Gastroesophageal sphincter (tissue), 4 donors: ENCODE measurements around the gene GRK4. TPM values are rescaled to one million over a fixed set of nuclear protein-coding genes. Genes with fewer than 3 reads are reported as not detected.
A peak's percentile ranks its signal among the peaks of the same experiment; 100 is the strongest.

ENCODE experiments used
- ATAC-seq: fragments of 150-250 bp; one replicate; pipeline ENCODE4 v1.9.1; 2016; ENCODE audit warnings: mild to moderate bottlenecking, moderate library complexity
- H3K27ac ChIP-seq, 4 donors: fragments of 200-600 bp; sonication (generic) in 3 of 4; 1 replicate in 3 of 4; 2 replicates in 1 of 4; pipeline ENCODE4 v1.5.1; 2016 to 2019
- H3K27me3 ChIP-seq: fragments of 200-600 bp; sonication (generic); one replicate; pipeline ENCODE4 v1.5.1; 2019
- H3K36me3 ChIP-seq, 2 donors: fragments of 200-600 bp; sonication (generic); one replicate each; pipeline ENCODE4 v1.5.1; 2019; ENCODE audit warnings: control low read depth in 1 of 2
- H3K4me1 ChIP-seq, 3 donors: fragments of 200-600 bp; sonication (generic); 1 replicate in 2 of 3; 2 replicates in 1 of 3; pipeline ENCODE4 v1.5.1; 2016 to 2019; ENCODE audit warnings: control low read depth in 2 of 3
- H3K4me3 ChIP-seq, 2 donors: fragments of 200-600 bp; sonication (generic); one replicate each; pipeline ENCODE4 v1.5.1; 2019; ENCODE audit warnings: mild to moderate bottlenecking in 1 of 2, moderate library complexity in 1 of 2
- H3K9me3 ChIP-seq, 3 donors: fragments of 200-600 bp; sonication (generic); one replicate each; pipeline ENCODE4 v1.5.1; 2017 to 2019; ENCODE audit warnings: control low read depth in 2 of 3
- EP300 ChIP-seq: sonication (generic); formaldehyde crosslinking; IDR thresholded peaks from one replicate; pipeline ENCODE4 v1.6.1; 2017; ENCODE audit warnings: antibody characterized with exemption, mild to moderate bottlenecking
- POLR2A ChIP-seq, 2 donors: fragments of 450-650 bp; IDR thresholded peaks; one replicate each; pipeline ENCODE4 v1.6.1; 2017; ENCODE audit warnings: antibody characterized with exemption in 2 of 2, mild to moderate bottlenecking in 2 of 2, moderate library complexity in 1 of 2
- POLR2AphosphoS5 ChIP-seq: sonication (generic); formaldehyde crosslinking; IDR thresholded peaks from one replicate; pipeline ENCODE4 v1.6.1; 2017; ENCODE audit warnings: antibody characterized with exemption
- WGBS, 2 donors: methylation state at CpG; one replicate each; pipeline ENCODE4 v1.1.5; 2018; ENCODE audit warnings: low coverage in 1 of 2; 5-methylcytosine and 5-hydroxymethylcytosine counted together
- total RNA-seq, 4 donors: library from RNA; depleted of rRNA; stranded (reverse); fragments of >200 nt; gene quantifications; one replicate each; pipeline ENCODE4 v1.1.0, GENCODE V29; 2016
- TF ChIP-seq, protein P1 (sequence below), 4 experiments: fragments of 200-600 bp in 2 of 4; fragments of 450-650 bp in 2 of 4; sonication (generic) in 1 of 4; IDR thresholded peaks; one replicate each; pipeline ENCODE4 v1.5.1; 2017 to 2019; ENCODE audit warnings: antibody characterized with exemption in 4 of 4, mild to moderate bottlenecking in 2 of 4, moderate library complexity in 2 of 4

Gene GRK4
- total RNA-seq, 4 donors from 2014 or later: 4.2 to 9.5 (median 6.2) TPM

DNA sequence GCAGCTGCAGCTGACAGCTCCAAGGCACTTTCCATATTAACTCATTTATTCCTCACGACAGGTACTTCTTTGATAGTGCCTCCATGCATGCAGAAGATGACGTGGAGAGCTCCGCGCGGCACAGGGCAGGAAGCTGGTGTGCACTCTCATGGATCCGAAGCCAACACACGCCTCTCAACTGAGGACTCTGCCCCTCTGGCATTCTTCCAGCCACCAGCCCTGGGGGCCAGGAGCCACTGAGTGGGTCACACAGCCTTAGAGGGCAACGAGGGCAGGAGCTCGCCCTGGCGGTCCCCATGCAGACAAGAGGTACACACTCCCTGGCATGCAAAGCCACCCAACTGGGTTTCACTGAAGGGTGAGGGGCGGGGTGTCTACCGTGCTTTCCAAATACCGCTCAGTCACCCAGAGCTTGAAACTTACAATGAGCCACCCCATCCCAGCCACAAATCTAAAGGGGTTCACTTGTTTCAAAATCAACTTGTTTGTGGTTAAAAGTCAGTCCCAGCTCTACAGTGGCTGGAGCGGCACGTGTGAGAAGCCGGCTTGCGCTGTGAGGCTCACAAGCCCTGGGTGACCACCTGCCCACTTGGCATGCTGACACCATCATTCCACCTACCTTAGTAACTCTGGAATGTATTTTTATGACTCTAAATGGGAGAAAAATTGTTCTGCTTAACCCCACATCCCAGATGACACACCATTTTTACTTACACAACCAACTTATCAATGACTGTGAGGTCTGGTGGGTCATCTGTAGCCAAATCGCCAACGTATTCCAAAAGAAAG is 16.4 kb upstream of the GRK4 start:
- TF ChIP-seq POLR2AphosphoS5 (no peak), POLR2A (IDR thresholded peaks at IDR 0.05) (no peak), EP300 (no peak)
- TF ChIP-seq, protein P1, sequence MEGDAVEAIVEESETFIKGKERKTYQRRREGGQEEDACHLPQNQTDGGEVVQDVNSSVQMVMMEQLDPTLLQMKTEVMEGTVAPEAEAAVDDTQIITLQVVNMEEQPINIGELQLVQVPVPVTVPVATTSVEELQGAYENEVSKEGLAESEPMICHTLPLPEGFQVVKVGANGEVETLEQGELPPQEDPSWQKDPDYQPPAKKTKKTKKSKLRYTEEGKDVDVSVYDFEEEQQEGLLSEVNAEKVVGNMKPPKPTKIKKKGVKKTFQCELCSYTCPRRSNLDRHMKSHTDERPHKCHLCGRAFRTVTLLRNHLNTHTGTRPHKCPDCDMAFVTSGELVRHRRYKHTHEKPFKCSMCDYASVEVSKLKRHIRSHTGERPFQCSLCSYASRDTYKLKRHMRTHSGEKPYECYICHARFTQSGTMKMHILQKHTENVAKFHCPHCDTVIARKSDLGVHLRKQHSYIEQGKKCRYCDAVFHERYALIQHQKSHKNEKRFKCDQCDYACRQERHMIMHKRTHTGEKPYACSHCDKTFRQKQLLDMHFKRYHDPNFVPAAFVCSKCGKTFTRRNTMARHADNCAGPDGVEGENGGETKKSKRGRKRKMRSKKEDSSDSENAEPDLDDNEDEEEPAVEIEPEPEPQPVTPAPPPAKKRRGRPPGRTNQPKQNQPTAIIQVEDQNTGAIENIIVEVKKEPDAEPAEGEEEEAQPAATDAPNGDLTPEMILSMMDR (IDR thresholded peaks at IDR 0.05): no peak
- Histone ChIP-seq H3K4me1 (no peaks in the 10 kb centered on the region), H3K27ac (no peak overlapping the region), H3K9me3 (no peaks in the 10 kb centered on the region), H3K36me3 (peaks cover 0 to 100% of the 10 kb centered on the region in 2 donors), H3K4me3 (no peak overlapping the region), H3K27me3 (no peaks in the 10 kb centered on the region)
- ATAC-seq: no peak
- WGBS, 2 donors: 87% methylated on average over 6 of the region's 19 CpGs; no CpG with 5 or more reads in 1 of the 2 donors

DNA sequence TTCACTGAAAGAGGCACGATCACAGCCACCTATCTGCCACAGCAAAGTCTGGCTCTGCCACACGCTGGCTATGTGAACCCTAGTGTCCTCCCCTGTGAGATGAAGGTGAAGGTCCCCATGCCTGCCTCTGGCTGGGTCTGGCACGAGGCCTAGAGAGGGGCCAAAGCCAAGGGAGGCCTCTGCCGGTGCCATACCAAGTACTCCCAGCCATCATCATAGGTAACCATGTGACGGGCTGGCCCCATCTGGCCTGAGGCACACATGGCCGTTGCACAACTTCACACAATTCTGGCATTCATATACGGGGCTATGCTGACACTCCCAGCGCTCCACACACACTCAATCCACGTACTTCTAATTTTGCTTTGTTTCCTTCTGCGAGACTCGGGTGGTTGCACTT is 15.4 kb upstream of the GRK4 start:
- no peak for ATAC-seq
- no peak overlapping the region for H3K27ac ChIP-seq
- no peak for TF ChIP-seq POLR2AphosphoS5
- no peak for TF ChIP-seq EP300
- TF ChIP-seq POLR2A (IDR thresholded peaks at IDR 0.05): no peak
- TF ChIP-seq, protein P1 (IDR thresholded peaks at IDR 0.05): no peak
- no peaks in the 10 kb centered on the region for H3K9me3 ChIP-seq
- H3K36me3 ChIP-seq: peaks cover 0 to 100% of the 10 kb centered on the region in 2 donors
- no peak overlapping the region for H3K4me3 ChIP-seq
- H3K27me3 ChIP-seq: no peaks in the 10 kb centered on the region
- H3K4me1 ChIP-seq: no peaks in the 10 kb centered on the region
- 67 to 76% methylated on average over 9 of the region's 11 CpGs for WGBS, 2 donors

DNA sequence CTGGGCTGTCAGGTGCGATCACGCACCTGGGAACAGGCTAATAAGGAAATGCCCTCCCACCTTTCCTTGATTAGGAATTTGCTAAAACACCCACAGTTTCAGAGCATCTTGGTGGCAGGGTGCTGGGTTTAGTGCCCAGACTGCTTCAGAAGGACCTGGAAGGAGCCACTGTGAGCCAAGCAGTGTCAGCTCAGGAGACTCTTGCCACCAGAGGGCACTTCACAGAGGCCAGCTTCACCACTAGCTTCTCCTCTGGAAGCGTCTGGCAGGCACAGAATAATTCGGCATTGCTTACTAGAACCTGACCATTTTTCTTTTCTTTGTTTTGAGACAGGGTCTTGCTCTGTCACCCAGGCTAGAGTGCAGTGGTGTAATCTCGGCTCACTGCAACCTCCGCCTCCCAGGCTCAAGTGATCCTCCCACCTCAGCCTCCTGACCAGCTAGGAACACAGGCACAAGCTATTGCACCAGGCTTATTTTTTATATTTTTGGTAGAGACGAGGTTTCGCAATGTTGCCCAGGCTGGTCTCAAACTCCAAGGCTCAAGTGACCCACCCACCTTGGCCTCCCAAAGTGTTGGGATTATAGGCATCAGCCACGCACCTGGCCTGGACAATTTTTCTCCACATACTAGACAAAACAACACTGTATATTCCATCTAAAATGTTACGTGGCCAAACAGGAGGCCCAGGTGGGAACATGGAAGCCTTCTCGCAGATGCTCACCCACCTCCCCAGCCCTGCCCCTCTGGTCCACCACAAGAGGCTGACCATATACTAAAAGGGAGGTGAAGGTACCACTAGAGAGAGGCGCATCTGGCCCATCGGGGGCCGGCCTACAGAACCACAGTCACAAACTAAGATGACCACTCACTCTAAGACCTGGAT is 14.2 kb upstream of the GRK4 start:
- no peak overlapping the region for H3K4me3 ChIP-seq
- WGBS, 2 donors: 90% methylated on average over 2 to 11 of the region's 14 CpGs
- peaks cover 0 to 100% of the 10 kb centered on the region in 2 donors for H3K36me3 ChIP-seq
- TF ChIP-seq POLR2AphosphoS5 (no peak), POLR2A (IDR thresholded peaks at IDR 0.05) (no peak), EP300 (no peak)
- TF ChIP-seq, protein P1 (IDR thresholded peaks at IDR 0.05): peak in 1 of 4 experiments; percentile 38
- H3K27ac ChIP-seq: no peak overlapping the region
- no peaks in the 10 kb centered on the region for H3K9me3 ChIP-seq
- ATAC-seq: peak; percentile 31
- no peaks in the 10 kb centered on the region for H3K4me1 ChIP-seq
- H3K27me3 ChIP-seq: no peaks in the 10 kb centered on the region

GRCh38 chr4:2949782-2950125 is 13.6 kb upstream of the GRK4 start:
- Histone ChIP-seq H3K4me1 (no peaks in the 10 kb centered on the region), H3K9me3 (no peaks in the 10 kb centered on the region), H3K27me3 (no peaks in the 10 kb centered on the region), H3K4me3 (no peak overlapping the region), H3K27ac (no peak overlapping the region), H3K36me3 (peaks cover 0 to 100% of the 10 kb centered on the region in 2 donors)
- no peak for ATAC-seq
- no peak for TF ChIP-seq POLR2A (IDR thresholded peaks at IDR 0.05)
- TF ChIP-seq EP300: no peak
- TF ChIP-seq, protein P1 (IDR thresholded peaks at IDR 0.05): no peak
- TF ChIP-seq POLR2AphosphoS5: no peak
- 81 to 93% methylated on average over 3 to 9 of the region's 11 CpGs for WGBS, 2 donors
